ENCODE data around the gene HACD3.

HACD3 gene

GRCh38 chr15:65569728-65570127 is 39.5 kb downstream of the HACD3 start:
- no peak for TF ChIP-seq CTCF (IDR thresholded peaks at IDR 0.05; ENCODE audit: control extremely low read depth, extremely low read depth, low read depth, missing control alignments)
- ChIA-PET CTCF (interaction anchor here (0.8 to 1.5 kb wide), 2 partner anchors 9 to 184 kb away, joined by 3 read pairs; no protein-coding TSS in a partner anchor), POLR2A (no interaction called here)
- DNase-seq (ENCODE audit: extremely low spot score), result no peak

- ChIA-PET CTCF (interaction anchor here (1.0 to 1.3 kb wide), 3 partner anchors 13 to 39 kb away, joined by 3 to 4 read pairs (median 3); partner anchors contain the start of gene INTS14), POLR2A (no interaction called here)
Measured at GRCh38 chr15:65571971-65572370, 41.7 kb downstream of the HACD3 start.

GRCh38 chr15:65576664-65577063 is 46.4 kb downstream of the HACD3 start:
- POLR2A ChIA-PET, result no interaction called here
- CTCF ChIA-PET, result no interaction called here
- no peak for TF ChIP-seq CTCF (IDR thresholded peaks at IDR 0.05; ENCODE audit: control extremely low read depth, extremely low read depth, low read depth, missing control alignments)
- no peak for DNase-seq (ENCODE audit: extremely low spot score)

More at GRCh38 chr15:65571971-65572370, 41.7 kb downstream of the HACD3 start:
- TF ChIP-seq CTCF (IDR thresholded peaks at IDR 0.05; ENCODE audit: control extremely low read depth, extremely low read depth, low read depth, missing control alignments), result no peak
- peak; percentile 19 for DNase-seq (ENCODE audit: extremely low spot score)

- CTCF ChIA-PET, result interaction anchor here (0.8 kb wide), 1 partner anchor 10 kb away, joined by 3 read pairs; no protein-coding TSS in a partner anchor
Measured at GRCh38 chr15:65577129-65577996, 47.1 kb downstream of the HACD3 start.

GRCh38 chr15:65578904-65579728 is 48.9 kb downstream of the HACD3 start:
- no peak for TF ChIP-seq CTCF (IDR thresholded peaks at IDR 0.05; ENCODE audit: control extremely low read depth, extremely low read depth, low read depth, missing control alignments)
- CTCF ChIA-PET, result interaction anchor here (1.0 to 2.4 kb wide), 2 partner anchors 9 to 11 kb away, joined by 3 to 14 read pairs; no protein-coding TSS in a partner anchor

More at GRCh38 chr15:65577129-65577996, 47.1 kb downstream of the HACD3 start:
- no peak for TF ChIP-seq CTCF (IDR thresholded peaks at IDR 0.05; ENCODE audit: control extremely low read depth, extremely low read depth, low read depth, missing control alignments)
- POLR2A ChIA-PET, result no interaction called here
- no peak for DNase-seq (ENCODE audit: extremely low spot score)

GRCh38 chr15:65579762-65580161 is 49.5 kb downstream of the HACD3 start:
- DNase-seq (ENCODE audit: extremely low spot score), result no peak
- CTCF ChIA-PET, result interaction anchor here (1.3 to 2.4 kb wide), 3 partner anchors 11 to 63 kb away, joined by 3 to 14 read pairs (median 6); no protein-coding TSS in a partner anchor
- POLR2A ChIA-PET, result no interaction called here
- no peak for TF ChIP-seq CTCF (IDR thresholded peaks at IDR 0.05; ENCODE audit: control extremely low read depth, extremely low read depth, low read depth, missing control alignments)

More at GRCh38 chr15:65578904-65579728, 48.9 kb downstream of the HACD3 start:
- POLR2A ChIA-PET, result interaction anchor here (0.5 kb wide), 1 partner anchor 74 kb away, joined by 5 read pairs; no protein-coding TSS in a partner anchor
- no peak for DNase-seq (ENCODE audit: extremely low spot score)

All from GM10248 (cell line).